OCI-LY3 (cell line): ENCODE data around the gene ETV7.

Experiments used
- CTCF ChIP-seq: fragments of 200-600, 300-600 bp; sonication (generic); IDR thresholded peaks from 2 replicates; pipeline ENCODE4 v1.5.1; 2014; ENCODE audit warnings: antibody characterized with exemption, low read length, low read depth
- EZH2phosphoT487 ChIP-seq: fragments of 200-600 bp; shearing (Covaris generic); IDR thresholded peaks from 2 replicates; pipeline ENCODE4 v1.6.1; 2018; ENCODE audit warnings: antibody characterized with exemption, mixed run types, low read depth

GRCh38 chr6:36418558-36418957 lies 31.1 kb upstream of the ETV7 start:
- TF ChIP-seq CTCF (no peak), EZH2phosphoT487 (no peak)
